Measurements from ENCODE around the gene TMEM175.

Gene TMEM175

GRCh38 chr4:899556-899906 lies 32.7 kb upstream of the TMEM175 start:
- DNase-seq: no peak

- DNase-seq: no peak
Observed at GRCh38 chr4:900073-900472, 32.2 kb upstream of the TMEM175 start.

GRCh38 chr4:900721-901120 lies 31.5 kb upstream of the TMEM175 start:
- DNase-seq: no peak

GRCh38 chr4:901192-901910 lies 30.9 kb upstream of the TMEM175 start:
- DNase-seq: no peak

GRCh38 chr4:903066-904046 lies 28.9 kb upstream of the TMEM175 start:
- no peak for DNase-seq

- no peak for DNase-seq
Observed at GRCh38 chr4:905485-906338, 26.5 kb upstream of the TMEM175 start.

GRCh38 chr4:906339-907102 lies 25.7 kb upstream of the TMEM175 start:
- no peak for DNase-seq

- no peak for DNase-seq
Observed at GRCh38 chr4:907103-907400, 25.2 kb upstream of the TMEM175 start.

- DNase-seq: no peak
Observed at GRCh38 chr4:907691-908425, 24.4 kb upstream of the TMEM175 start.

- DNase-seq: no peak
Observed at GRCh38 chr4:909131-909571, 23.1 kb upstream of the TMEM175 start.

GRCh38 chr4:909821-910220 lies 22.4 kb upstream of the TMEM175 start:
- no peak for DNase-seq

- DNase-seq: no peak
Observed at GRCh38 chr4:910366-911091, 21.7 kb upstream of the TMEM175 start.

- DNase-seq: no peak
Observed at GRCh38 chr4:911221-911751, 21.0 kb upstream of the TMEM175 start.

- DNase-seq: no peak
Observed at GRCh38 chr4:911871-912490, 20.3 kb upstream of the TMEM175 start.

GRCh38 chr4:912548-913279 lies 19.5 kb upstream of the TMEM175 start:
- DNase-seq: no peak

- DNase-seq: no peak
Observed at GRCh38 chr4:913280-913618, 19.0 kb upstream of the TMEM175 start.

GRCh38 chr4:914531-914930 lies 17.7 kb upstream of the TMEM175 start:
- DNase-seq: no peak

- DNase-seq: no peak
Observed at GRCh38 chr4:915041-915474, 17.2 kb upstream of the TMEM175 start.

GRCh38 chr4:915595-915994 lies 16.7 kb upstream of the TMEM175 start:
- no peak for DNase-seq

GRCh38 chr4:917466-917865 lies 14.8 kb upstream of the TMEM175 start:
- no peak for DNase-seq
